HUES64 (cell line): ENCODE results near the gene EEIG1.

Source experiments
- H3K27ac ChIP-seq: 2 replicates; pipeline ENCODE4 v1.7.0; 2013; ENCODE audit warnings: low read depth, low read length, inconsistent platforms
- H3K27me3 ChIP-seq: 2 replicates; pipeline ENCODE4 v1.6.1; 2013; ENCODE audit warnings: mild to moderate bottlenecking, low read length; ENCODE audit not compliant: insufficient read depth
- H3K36me3 ChIP-seq: 2 replicates; pipeline ENCODE4 v1.6.1; 2013; ENCODE audit warnings: mild to moderate bottlenecking, low read length; ENCODE audit not compliant: insufficient read depth
- H3K4me1 ChIP-seq: 2 replicates; pipeline ENCODE4 v1.6.1; 2013; ENCODE audit warnings: mild to moderate bottlenecking, low read length, moderate library complexity; ENCODE audit not compliant: insufficient read depth
- H3K4me3 ChIP-seq: 2 replicates; pipeline ENCODE4 v1.5.1; 2013; ENCODE audit warnings: mild to moderate bottlenecking, low read length, moderate library complexity
- H3K9ac ChIP-seq: 2 replicates; pipeline ENCODE4 v1.6.1; 2013; ENCODE audit warnings: mild to moderate bottlenecking, low read depth, low read length
- H3K9me3 ChIP-seq: 2 replicates; pipeline ENCODE4 v1.6.1; 2013; ENCODE audit warnings: low read depth, low read length; ENCODE audit not compliant: insufficient read depth
- WGBS: fragments of 150-250, 120-280 bp; methylation state at CpG from one replicate; pipeline ENCODE4 v1.1.7; 2013; ENCODE audit warnings: missing lambda C conversion rate; 5-methylcytosine and 5-hydroxymethylcytosine counted together

The EEIG1 gene

GRCh38 chr9:127943731-127944144 lies 37.1 kb downstream of the EEIG1 start:
- Histone ChIP-seq H3K27me3 (no peaks in the 10 kb centered on the region), H3K27ac (no peak overlapping the region), H3K36me3 (peaks cover 37% of the 10 kb centered on the region), H3K4me3 (no peak overlapping the region), H3K9me3 (no peaks in the 10 kb centered on the region), H3K4me1 (no peaks in the 10 kb centered on the region), H3K9ac (no peak overlapping the region)
- 33% methylated on average over 12 of the region's 13 CpGs for WGBS

- WGBS = 93% methylated on average over 14 of the region's 14 CpGs
- Histone ChIP-seq H3K9me3 (no peaks in the 10 kb centered on the region), H3K4me1 (no peaks in the 10 kb centered on the region), H3K4me3 (no peak overlapping the region), H3K9ac (no peak overlapping the region), H3K27me3 (no peaks in the 10 kb centered on the region), H3K36me3 (peaks cover 37% of the 10 kb centered on the region), H3K27ac (no peak overlapping the region)
Observed at GRCh38 chr9:127943011-127943662, 37.7 kb downstream of the EEIG1 start.

GRCh38 chr9:127942216-127943010 lies 38.4 kb downstream of the EEIG1 start:
- H3K9ac ChIP-seq = no peak overlapping the region
- no peaks in the 10 kb centered on the region for H3K9me3 ChIP-seq
- no peak overlapping the region for H3K27ac ChIP-seq
- no peaks in the 10 kb centered on the region for H3K27me3 ChIP-seq
- H3K4me1 ChIP-seq = no peaks in the 10 kb centered on the region
- 76% methylated on average over 18 of the region's 18 CpGs for WGBS
- no peak overlapping the region for H3K4me3 ChIP-seq
- peaks cover 37% of the 10 kb centered on the region for H3K36me3 ChIP-seq

- peaks cover 37% of the 10 kb centered on the region for H3K36me3 ChIP-seq
- H3K9ac ChIP-seq = no peak overlapping the region
- H3K27ac ChIP-seq = no peak overlapping the region
- H3K9me3 ChIP-seq = no peaks in the 10 kb centered on the region
- no peaks in the 10 kb centered on the region for H3K27me3 ChIP-seq
- H3K4me3 ChIP-seq = no peak overlapping the region
- 0 out of 2 replicates have a peak, but pooled peaks cover 1% of the 10 kb centered on the region for H3K4me1 ChIP-seq
- WGBS = 97% methylated on average over 3 of the region's 3 CpGs
Observed at GRCh38 chr9:127941961-127942215, 38.9 kb downstream of the EEIG1 start.

GRCh38 chr9:127941062-127941960 lies 39.5 kb downstream of the EEIG1 start:
- no peak overlapping the region for H3K4me3 ChIP-seq
- H3K9ac ChIP-seq = no peak overlapping the region
- H3K36me3 ChIP-seq = peaks cover 38% of the 10 kb centered on the region
- no peaks in the 10 kb centered on the region for H3K27me3 ChIP-seq
- no peak overlapping the region for H3K27ac ChIP-seq
- 0 out of 2 replicates have a peak, but pooled peaks cover 7% of the 10 kb centered on the region for H3K4me1 ChIP-seq
- no peaks in the 10 kb centered on the region for H3K9me3 ChIP-seq
- WGBS = 90% methylated on average over 18 of the region's 18 CpGs

GRCh38 chr9:127940593-127940992 lies 40.2 kb downstream of the EEIG1 start:
- no peak overlapping the region for H3K9ac ChIP-seq
- no peak overlapping the region for H3K27ac ChIP-seq
- H3K4me1 ChIP-seq = 0 out of 2 replicates have a peak, but pooled peaks cover 10% of the 10 kb centered on the region
- 98% methylated on average over 4 of the region's 4 CpGs for WGBS
- no peak overlapping the region for H3K4me3 ChIP-seq
- H3K9me3 ChIP-seq = no peaks in the 10 kb centered on the region
- H3K36me3 ChIP-seq = peaks cover 39% of the 10 kb centered on the region
- no peaks in the 10 kb centered on the region for H3K27me3 ChIP-seq

GRCh38 chr9:127938298-127938690 lies 42.5 kb downstream of the EEIG1 start:
- no peaks in the 10 kb centered on the region for H3K9me3 ChIP-seq
- peak overlapping the region; percentile 66 for H3K9ac ChIP-seq
- H3K27me3 ChIP-seq = no peaks in the 10 kb centered on the region
- H3K4me3 ChIP-seq = peak overlapping the region; percentile 90
- peaks cover 23% of the 10 kb centered on the region for H3K36me3 ChIP-seq
- 0 out of 2 replicates have a peak overlapping the region, but pooled peaks have one; percentile 18 for H3K27ac ChIP-seq
- 35% methylated on average over 25 of the region's 25 CpGs for WGBS
- 0 out of 2 replicates have a peak, but pooled peaks cover 10% of the 10 kb centered on the region for H3K4me1 ChIP-seq

GRCh38 chr9:127937388-127938297 lies 43.1 kb downstream of the EEIG1 start, which contains the start of gene DPM2:
Gene DPM2 (minus strand): TSS chr9:127937854. CDS start chr9:127937820, 34 bp downstream.
- Histone ChIP-seq H3K27ac (0 out of 2 replicates have a peak within 1 kb of the TSS, but pooled peaks have one; percentile 42), H3K36me3 (peaks cover 19% of the 10 kb centered on the region)

GRCh38 chr9:127937056-127937387 lies 43.8 kb downstream of the EEIG1 start:
- no peaks in the 10 kb centered on the region for H3K27me3 ChIP-seq
- H3K9ac ChIP-seq = peak overlapping the region; percentile 72
- H3K4me3 ChIP-seq = peak overlapping the region; percentile 90
- 17% methylated on average over 6 of the region's 7 CpGs for WGBS
- H3K4me1 ChIP-seq = 0 out of 2 replicates have a peak, but pooled peaks cover 10% of the 10 kb centered on the region
- H3K9me3 ChIP-seq = no peaks in the 10 kb centered on the region
- peaks cover 12% of the 10 kb centered on the region for H3K36me3 ChIP-seq
- no peak overlapping the region for H3K27ac ChIP-seq

More at GRCh38 chr9:127937388-127938297, 43.1 kb downstream of the EEIG1 start, which contains the start of gene DPM2:
- H3K4me1 ChIP-seq = 0 out of 2 replicates have a peak, but pooled peaks cover 10% of the 10 kb centered on the region
- 4% methylated on average over 60 of the region's 60 CpGs for WGBS
- H3K4me3 ChIP-seq = peak within 1 kb of the TSS; percentile 90
- H3K9me3 ChIP-seq = no peaks in the 10 kb centered on the region
- no peaks in the 10 kb centered on the region for H3K27me3 ChIP-seq
- peak within 1 kb of the TSS; percentile 72 for H3K9ac ChIP-seq

GRCh38 chr9:127936347-127936852 lies 44.4 kb downstream of the EEIG1 start:
- no peak overlapping the region; the same call in 1 of the 2 replicates for H3K9ac ChIP-seq
- H3K27ac ChIP-seq = no peak overlapping the region
- WGBS = 86% methylated on average over 14 of the region's 14 CpGs
- no peaks in the 10 kb centered on the region for H3K27me3 ChIP-seq
- peaks cover 12% of the 10 kb centered on the region; the same call in 1 of the 2 replicates for H3K4me1 ChIP-seq
- H3K36me3 ChIP-seq = peaks cover 11% of the 10 kb centered on the region
- H3K9me3 ChIP-seq = no peaks in the 10 kb centered on the region
- H3K4me3 ChIP-seq = peak overlapping the region; percentile 90
